ENCODE data around the gene KCNIP4. TPM values are rescaled to one million over a fixed set of nuclear protein-coding genes. Genes with fewer than 3 reads are reported as not detected.

The KCNIP4 gene
- total RNA-seq, 4 donors from 2014 or later = 2.5 TPM; not detected in 2

GRCh38 chr4:20773144-20773997, 1175.2 kb downstream of the KCNIP4 start:
- in situ Hi-C loops (cut with MboI; ENCODE audit: low pct_ligation_motif_present in 1 of 4, low pct_unique_long_range_greater_than_20kb in 1 of 4, low sequenced_read_pairs in 3 of 4) = loop anchor here in 3 of 4 donors (5.0 to 25.0 kb wide), 3 partner anchors 359 to 689 kb away; no protein-coding TSS in a partner anchor
- TF ChIP-seq CTCF (IDR thresholded peaks at IDR 0.05) = peak; percentile 62 to 70 (median 66)
- no peak for TF ChIP-seq EP300 (IDR thresholded peaks at IDR 0.05; ENCODE audit: low read depth)
- no peak for TF ChIP-seq POLR2A (IDR thresholded peaks at IDR 0.05)
- DNase-seq = peak; percentile 20
- Histone ChIP-seq H3K27ac (no peak overlapping the region), H3K9me3 (no peaks in the 10 kb centered on the region), H3K36me3 (no peaks in the 10 kb centered on the region), H3K4me1 (peaks cover 0 to 10% (median 1%) of the 10 kb centered on the region in 4 donors), H3K4me3 (no peak overlapping the region), H3K27me3 (no peaks in the 10 kb centered on the region)
- 31 to 50% methylated on average over 7 to 14 of the region's 14 CpGs for WGBS, 2 donors (ENCODE audit: low coverage in 1 of 2)
- intact Hi-C loops (cut with DNase I; ENCODE audit: low total_unique reads) = loop anchor here (5.0 kb wide), 1 partner anchor 359 kb away; no protein-coding TSS in a partner anchor

- WGBS, 2 donors (ENCODE audit: low coverage in 1 of 2) = 69 to 72% methylated on average over 4 to 13 of the region's 13 CpGs
- DNase-seq = no peak
- in situ Hi-C loops (cut with MboI; ENCODE audit: low pct_ligation_motif_present in 1 of 4, low pct_unique_long_range_greater_than_20kb in 1 of 4, low sequenced_read_pairs in 3 of 4) = loop anchor here in 3 of 4 donors (25.0 kb wide), 1 partner anchor 698 kb away; no protein-coding TSS in a partner anchor
Measured at GRCh38 chr4:20764366-20764992, 1184.1 kb downstream of the KCNIP4 start.

GRCh38 chr4:20761826-20762225, 1186.7 kb downstream of the KCNIP4 start:
- in situ Hi-C loops (cut with MboI; ENCODE audit: low pct_ligation_motif_present in 1 of 4, low pct_unique_long_range_greater_than_20kb in 1 of 4, low sequenced_read_pairs in 3 of 4) = loop anchor here in 3 of 4 donors (25.0 kb wide), 1 partner anchor 700 kb away; no protein-coding TSS in a partner anchor
- no peaks in the 10 kb centered on the region for H3K9me3 ChIP-seq

More at GRCh38 chr4:20764366-20764992, 1184.1 kb downstream of the KCNIP4 start:
- Histone ChIP-seq H3K4me3 (no peak overlapping the region), H3K27ac (no peak overlapping the region), H3K36me3 (no peaks in the 10 kb centered on the region), H3K27me3 (no peaks in the 10 kb centered on the region), H3K4me1 (no peaks in the 10 kb centered on the region), H3K9me3 (no peaks in the 10 kb centered on the region)
- TF ChIP-seq POLR2AphosphoS5 (IDR thresholded peaks at IDR 0.05) (no peak), CTCF (IDR thresholded peaks at IDR 0.05) (no peak), EP300 (IDR thresholded peaks at IDR 0.05; ENCODE audit: low read depth) (no peak), POLR2A (IDR thresholded peaks at IDR 0.05) (no peak)
- intact Hi-C loops (cut with DNase I; ENCODE audit: low total_unique reads) = no loop called here

More at GRCh38 chr4:20761826-20762225, 1186.7 kb downstream of the KCNIP4 start:
- H3K27ac ChIP-seq = no peak overlapping the region
- 95 to 100% methylated on average over 1 of the region's 1 CpG for WGBS, 2 donors (ENCODE audit: low coverage in 1 of 2)
- TF ChIP-seq POLR2AphosphoS5 (IDR thresholded peaks at IDR 0.05) = no peak
- no peak for TF ChIP-seq EP300 (IDR thresholded peaks at IDR 0.05; ENCODE audit: low read depth)
- TF ChIP-seq POLR2A (IDR thresholded peaks at IDR 0.05) = no peak
- no peak for TF ChIP-seq CTCF (IDR thresholded peaks at IDR 0.05)
- intact Hi-C loops (cut with DNase I; ENCODE audit: low total_unique reads) = no loop called here
- no peaks in the 10 kb centered on the region for H3K36me3 ChIP-seq
- no peak for DNase-seq
- no peaks in the 10 kb centered on the region for H3K27me3 ChIP-seq
- H3K4me3 ChIP-seq = no peak overlapping the region
- no peaks in the 10 kb centered on the region for H3K4me1 ChIP-seq

Data from transverse colon (tissue), 4 donors.